Measurements from ENCODE around the gene ZNF345. TPM values are rescaled to one million over a fixed set of nuclear protein-coding genes. Genes with fewer than 3 reads are reported as not detected.

ZNF345 gene
- total and polyA plus RNA-seq, 2 experiments from 2014 or later: 5.5 to 5.7 TPM

DNA sequence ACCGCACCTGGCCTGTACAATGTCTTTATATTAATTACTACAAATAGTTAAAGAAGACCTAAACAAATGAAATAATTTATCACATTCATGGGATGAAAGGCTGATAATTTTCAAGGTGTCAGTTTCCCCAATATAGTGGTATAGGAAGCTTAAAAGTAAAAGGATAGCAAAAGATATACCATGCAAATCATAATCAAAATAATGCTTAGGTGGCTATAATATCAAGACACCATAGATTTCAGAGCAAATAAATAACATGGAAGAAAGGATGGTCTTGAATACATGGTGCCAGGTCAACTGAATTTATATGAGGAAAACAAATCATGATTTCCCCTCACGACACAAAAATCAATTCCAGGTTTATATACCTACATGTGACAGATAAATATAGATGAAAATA is 17.2 kb upstream of the ZNF345 start (continued):
- TF ChIP-seq, protein P1, sequence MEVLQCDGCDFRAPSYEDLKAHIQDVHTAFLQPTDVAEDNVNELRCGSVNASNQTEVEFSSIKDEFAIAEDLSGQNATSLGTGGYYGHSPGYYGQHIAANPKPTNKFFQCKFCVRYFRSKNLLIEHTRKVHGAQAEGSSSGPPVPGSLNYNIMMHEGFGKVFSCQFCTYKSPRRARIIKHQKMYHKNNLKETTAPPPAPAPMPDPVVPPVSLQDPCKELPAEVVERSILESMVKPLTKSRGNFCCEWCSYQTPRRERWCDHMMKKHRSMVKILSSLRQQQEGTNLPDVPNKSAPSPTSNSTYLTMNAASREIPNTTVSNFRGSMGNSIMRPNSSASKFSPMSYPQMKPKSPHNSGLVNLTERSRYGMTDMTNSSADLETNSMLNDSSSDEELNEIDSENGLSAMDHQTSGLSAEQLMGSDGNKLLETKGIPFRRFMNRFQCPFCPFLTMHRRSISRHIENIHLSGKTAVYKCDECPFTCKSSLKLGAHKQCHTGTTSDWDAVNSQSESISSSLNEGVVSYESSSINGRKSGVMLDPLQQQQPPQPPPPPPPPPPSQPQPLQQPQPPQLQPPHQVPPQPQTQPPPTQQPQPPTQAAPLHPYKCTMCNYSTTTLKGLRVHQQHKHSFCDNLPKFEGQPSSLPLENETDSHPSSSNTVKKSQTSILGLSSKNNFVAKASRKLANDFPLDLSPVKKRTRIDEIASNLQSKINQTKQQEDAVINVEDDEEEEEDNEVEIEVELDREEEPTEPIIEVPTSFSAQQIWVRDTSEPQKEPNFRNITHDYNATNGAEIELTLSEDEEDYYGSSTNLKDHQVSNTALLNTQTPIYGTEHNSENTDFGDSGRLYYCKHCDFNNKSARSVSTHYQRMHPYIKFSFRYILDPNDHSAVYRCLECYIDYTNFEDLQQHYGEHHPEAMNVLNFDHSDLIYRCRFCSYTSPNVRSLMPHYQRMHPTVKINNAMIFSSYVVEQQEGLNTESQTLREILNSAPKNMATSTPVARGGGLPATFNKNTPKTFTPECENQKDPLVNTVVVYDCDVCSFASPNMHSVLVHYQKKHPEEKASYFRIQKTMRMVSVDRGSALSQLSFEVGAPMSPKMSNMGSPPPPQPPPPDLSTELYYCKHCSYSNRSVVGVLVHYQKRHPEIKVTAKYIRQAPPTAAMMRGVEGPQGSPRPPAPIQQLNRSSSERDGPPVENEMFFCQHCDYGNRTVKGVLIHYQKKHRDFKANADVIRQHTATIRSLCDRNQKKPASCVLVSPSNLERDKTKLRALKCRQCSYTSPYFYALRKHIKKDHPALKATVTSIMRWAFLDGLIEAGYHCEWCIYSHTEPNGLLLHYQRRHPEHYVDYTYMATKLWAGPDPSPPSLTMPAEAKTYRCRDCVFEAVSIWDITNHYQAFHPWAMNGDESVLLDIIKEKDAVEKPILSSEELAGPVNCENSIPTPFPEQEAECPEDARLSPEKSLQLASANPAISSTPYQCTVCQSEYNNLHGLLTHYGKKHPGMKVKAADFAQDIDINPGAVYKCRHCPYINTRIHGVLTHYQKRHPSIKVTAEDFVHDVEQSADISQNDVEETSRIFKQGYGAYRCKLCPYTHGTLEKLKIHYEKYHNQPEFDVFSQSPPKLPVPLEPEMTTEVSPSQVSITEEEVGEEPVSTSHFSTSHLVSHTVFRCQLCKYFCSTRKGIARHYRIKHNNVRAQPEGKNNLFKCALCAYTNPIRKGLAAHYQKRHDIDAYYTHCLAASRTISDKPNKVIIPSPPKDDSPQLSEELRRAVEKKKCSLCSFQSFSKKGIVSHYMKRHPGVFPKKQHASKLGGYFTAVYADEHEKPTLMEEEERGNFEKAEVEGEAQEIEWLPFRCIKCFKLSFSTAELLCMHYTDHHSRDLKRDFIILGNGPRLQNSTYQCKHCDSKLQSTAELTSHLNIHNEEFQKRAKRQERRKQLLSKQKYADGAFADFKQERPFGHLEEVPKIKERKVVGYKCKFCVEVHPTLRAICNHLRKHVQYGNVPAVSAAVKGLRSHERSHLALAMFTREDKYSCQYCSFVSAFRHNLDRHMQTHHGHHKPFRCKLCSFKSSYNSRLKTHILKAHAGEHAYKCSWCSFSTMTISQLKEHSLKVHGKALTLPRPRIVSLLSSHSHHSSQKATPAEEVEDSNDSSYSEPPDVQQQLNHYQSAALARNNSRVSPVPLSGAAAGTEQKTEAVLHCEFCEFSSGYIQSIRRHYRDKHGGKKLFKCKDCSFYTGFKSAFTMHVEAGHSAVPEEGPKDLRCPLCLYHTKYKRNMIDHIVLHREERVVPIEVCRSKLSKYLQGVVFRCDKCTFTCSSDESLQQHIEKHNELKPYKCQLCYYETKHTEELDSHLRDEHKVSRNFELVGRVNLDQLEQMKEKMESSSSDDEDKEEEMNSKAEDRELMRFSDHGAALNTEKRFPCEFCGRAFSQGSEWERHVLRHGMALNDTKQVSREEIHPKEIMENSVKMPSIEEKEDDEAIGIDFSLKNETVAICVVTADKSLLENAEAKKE (CRISPR knock-in tag; IDR thresholded peaks at IDR 0.05): no peak
- TF ChIP-seq EZH2phosphoT487 (IDR thresholded peaks at IDR 0.05; ENCODE audit: unreplicated experiment) (no peak), POLR2AphosphoS5 (IDR thresholded peaks at IDR 0.05; ENCODE audit: low read depth) (no peak), ZNF331 (CRISPR knock-in tag; IDR thresholded peaks at IDR 0.05; ENCODE audit: low read depth) (no peak)

GRCh38 chr19:36837176-36837905 is 13.3 kb upstream of the ZNF345 start:
- no peak overlapping the region; the same call in 1 of the 2 replicates for H3K27ac ChIP-seq (ENCODE audit: low read depth)
- DNase-seq (ENCODE audit: low spot score): peak; percentile 5
- ATAC-seq: peak; percentile 3; the same call in 2 of the 3 replicates
- no peaks in the 10 kb centered on the region for H3F3A ChIP-seq (replicated peaks; ENCODE audit: low read depth)
- peak overlapping the region; percentile 54 for H2AFZ ChIP-seq
- H3K36me3 ChIP-seq (ENCODE audit: insufficient read depth): peaks cover 13% of the 10 kb centered on the region; the same call in 1 of the 2 replicates
- Mint-ChIP-seq H3K4me3 (no peak overlapping the region), H3K4me1 (peaks cover 3% of the 10 kb centered on the region; the same call in 1 of the 3 replicates), H3K9me3 (peaks cover 24% of the 10 kb centered on the region), H3K27me3 (ENCODE audit: insufficient read depth, low read depth, poor library complexity) (peaks cover 1% of the 10 kb centered on the region), H3K36me3 (ENCODE audit: low read depth) (peaks cover 45% of the 10 kb centered on the region), H3K27ac (no peak overlapping the region)
- peaks cover 50% of the 10 kb centered on the region for H3K79me2 ChIP-seq (replicated peaks; ENCODE audit: insufficient read depth)
- 0 out of 2 replicates have a peak, but pooled peaks cover 3% of the 10 kb centered on the region for H3K9me2 ChIP-seq (ENCODE audit: insufficient read depth)
- no peaks in the 10 kb centered on the region for H3K4me1 ChIP-seq (ENCODE audit: insufficient read depth)
- H3K4me3 ChIP-seq: peak overlapping the region; percentile 78
- peak overlapping the region; percentile 94 for H3K4me2 ChIP-seq
- H3K27me3 ChIP-seq (ENCODE audit: insufficient read depth): no peaks in the 10 kb centered on the region
- H4K20me1 ChIP-seq (replicated peaks; ENCODE audit: insufficient read depth): no peaks in the 10 kb centered on the region
- TF ChIP-seq NANOG (IDR thresholded peaks at IDR 0.05; ENCODE audit: borderline replicate concordance): no peak
- no peak for TF ChIP-seq STAT1 (IDR thresholded peaks at IDR 0.05; ENCODE audit: unreplicated experiment)
- no peak for TF ChIP-seq ZNF114 (CRISPR knock-in tag; IDR thresholded peaks at IDR 0.05)
- TF ChIP-seq, protein P2, sequence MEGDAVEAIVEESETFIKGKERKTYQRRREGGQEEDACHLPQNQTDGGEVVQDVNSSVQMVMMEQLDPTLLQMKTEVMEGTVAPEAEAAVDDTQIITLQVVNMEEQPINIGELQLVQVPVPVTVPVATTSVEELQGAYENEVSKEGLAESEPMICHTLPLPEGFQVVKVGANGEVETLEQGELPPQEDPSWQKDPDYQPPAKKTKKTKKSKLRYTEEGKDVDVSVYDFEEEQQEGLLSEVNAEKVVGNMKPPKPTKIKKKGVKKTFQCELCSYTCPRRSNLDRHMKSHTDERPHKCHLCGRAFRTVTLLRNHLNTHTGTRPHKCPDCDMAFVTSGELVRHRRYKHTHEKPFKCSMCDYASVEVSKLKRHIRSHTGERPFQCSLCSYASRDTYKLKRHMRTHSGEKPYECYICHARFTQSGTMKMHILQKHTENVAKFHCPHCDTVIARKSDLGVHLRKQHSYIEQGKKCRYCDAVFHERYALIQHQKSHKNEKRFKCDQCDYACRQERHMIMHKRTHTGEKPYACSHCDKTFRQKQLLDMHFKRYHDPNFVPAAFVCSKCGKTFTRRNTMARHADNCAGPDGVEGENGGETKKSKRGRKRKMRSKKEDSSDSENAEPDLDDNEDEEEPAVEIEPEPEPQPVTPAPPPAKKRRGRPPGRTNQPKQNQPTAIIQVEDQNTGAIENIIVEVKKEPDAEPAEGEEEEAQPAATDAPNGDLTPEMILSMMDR (conservative IDR thresholded peaks at IDR 0.05; ENCODE audit: low read depth in 2 of 2): no peak
- no peak for TF ChIP-seq REST (IDR thresholded peaks at IDR 0.05; ENCODE audit: unreplicated experiment)
- TF ChIP-seq ZNF331 (CRISPR knock-in tag; IDR thresholded peaks at IDR 0.05; ENCODE audit: low read depth): no peak
- no peak for TF ChIP-seq CREB1 (CRISPR knock-in tag; IDR thresholded peaks at IDR 0.05; ENCODE audit: low read depth)
- TF ChIP-seq EZH2phosphoT487 (IDR thresholded peaks at IDR 0.05; ENCODE audit: unreplicated experiment): no peak
- TF ChIP-seq ETS1 (IDR thresholded peaks at IDR 0.05): no peak

Measured in GM23338 (cell line).